Measurements from ENCODE around the gene DUSP15. TPM values are rescaled to one million over a fixed set of nuclear protein-coding genes. Genes with fewer than 3 reads are reported as not detected.
"Not testable (repeated sequence)": the region's sequence is repeated elsewhere in the genome, so short reads cannot be mapped to it uniquely, and the experiment has no call there.

The DUSP15 gene
- polyA plus RNA-seq, 3 donors, result not detected

DNA sequence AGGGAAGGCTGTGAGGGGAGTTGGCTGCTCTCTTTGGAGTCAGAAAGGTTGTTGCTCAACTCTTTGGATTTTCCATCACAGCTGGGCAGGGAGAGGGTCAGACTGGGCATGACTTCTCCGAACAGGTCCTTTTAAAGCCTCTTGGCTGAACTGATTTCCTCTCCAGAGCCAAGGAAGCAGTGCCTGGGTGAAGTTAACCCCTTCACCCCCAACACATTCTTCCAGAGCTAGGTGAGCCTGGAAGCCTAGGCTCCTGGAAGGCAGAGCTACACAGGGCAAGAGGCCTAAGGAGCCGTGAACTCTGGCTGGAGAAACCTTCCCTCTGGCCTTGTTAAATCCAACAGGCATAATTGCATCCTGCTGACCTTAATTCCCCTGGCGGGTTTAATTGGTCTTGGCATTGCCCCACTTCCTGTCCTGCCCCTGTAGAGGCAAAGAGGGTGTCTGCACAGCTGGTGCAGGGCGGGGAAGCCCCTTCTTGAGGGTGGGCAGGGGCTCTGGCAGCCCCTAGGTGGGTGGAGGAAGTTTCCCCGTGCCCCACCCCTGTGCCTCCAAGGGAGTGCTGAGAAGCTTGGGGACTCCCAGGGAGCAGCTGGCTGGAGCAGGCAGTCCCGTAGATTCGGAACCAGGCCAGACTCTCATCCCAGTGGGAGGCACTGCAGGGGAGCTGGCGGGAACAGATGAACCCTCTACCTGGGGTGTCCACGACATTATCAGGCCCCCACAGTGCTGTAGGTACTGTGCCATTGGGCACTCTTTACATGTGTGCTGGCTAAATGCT lies 54.7 kb downstream of the DUSP15 start:
- WGBS (ENCODE audit: insufficient coverage), result 68% methylated on average over 9 of the region's 9 CpGs
- H3K9me3 Mint-ChIP-seq, result no peaks in the 10 kb centered on the region
- H3K27me3 Mint-ChIP-seq (ENCODE audit: low read depth in 3 of 3), result peaks cover 2 to 3% (median 2%) of the 10 kb centered on the region in 3 donors
- intact Hi-C loops (cut with micrococcal nuclease), result no loop called here
- Histone ChIP-seq H3K9ac (ENCODE audit: insufficient read depth, low read length, poor library complexity, severe bottlenecking) (no peak overlapping the region), H3K36me3 (replicated peaks in 1 of 2; ENCODE audit: control insufficient read depth in 1 of 2, insufficient read depth in 2 of 2, low read length in 2 of 2) (no peaks in the 10 kb centered on the region), H2AFZ (ENCODE audit: insufficient read depth, low read depth, low read length, poor library complexity, severe bottlenecking) (no peak overlapping the region), H3K4me3 (replicated peaks in 1 of 3; ENCODE audit: low read depth in 2 of 3, low read length in 3 of 3) (no peak overlapping the region), H3K9me3 (replicated peaks in 1 of 2; ENCODE audit: control insufficient read depth in 1 of 2, insufficient read depth in 1 of 2, low read length in 2 of 2) (no peaks in the 10 kb centered on the region), H3K4me1 (ENCODE audit: control insufficient read depth in 1 of 2, insufficient read depth in 2 of 2, low read length in 2 of 2) (peaks cover 2 to 3% of the 10 kb centered on the region in 2 donors), H3K27me3 (ENCODE audit: control insufficient read depth in 2 of 2, insufficient read depth in 2 of 2, low read length in 2 of 2) (no peaks in the 10 kb centered on the region), H3K79me2 (ENCODE audit: insufficient read depth, low read length) (no peaks in the 10 kb centered on the region), H4K20me1 (ENCODE audit: insufficient read depth, low read length) (no peaks in the 10 kb centered on the region), H3K4me2 (replicated peaks; ENCODE audit: extremely low read depth, low read length, poor library complexity, severe bottlenecking) (no peak overlapping the region), H3K27ac (ENCODE audit: low read depth in 1 of 2, low read length in 2 of 2) (no peak overlapping the region)
- no peak for DNase-seq
- peaks cover 0 to 7% of the 10 kb centered on the region in 2 donors for H3K36me3 Mint-ChIP-seq
- no peak overlapping the region for H3K27ac Mint-ChIP-seq
- TF ChIP-seq, protein P1, sequence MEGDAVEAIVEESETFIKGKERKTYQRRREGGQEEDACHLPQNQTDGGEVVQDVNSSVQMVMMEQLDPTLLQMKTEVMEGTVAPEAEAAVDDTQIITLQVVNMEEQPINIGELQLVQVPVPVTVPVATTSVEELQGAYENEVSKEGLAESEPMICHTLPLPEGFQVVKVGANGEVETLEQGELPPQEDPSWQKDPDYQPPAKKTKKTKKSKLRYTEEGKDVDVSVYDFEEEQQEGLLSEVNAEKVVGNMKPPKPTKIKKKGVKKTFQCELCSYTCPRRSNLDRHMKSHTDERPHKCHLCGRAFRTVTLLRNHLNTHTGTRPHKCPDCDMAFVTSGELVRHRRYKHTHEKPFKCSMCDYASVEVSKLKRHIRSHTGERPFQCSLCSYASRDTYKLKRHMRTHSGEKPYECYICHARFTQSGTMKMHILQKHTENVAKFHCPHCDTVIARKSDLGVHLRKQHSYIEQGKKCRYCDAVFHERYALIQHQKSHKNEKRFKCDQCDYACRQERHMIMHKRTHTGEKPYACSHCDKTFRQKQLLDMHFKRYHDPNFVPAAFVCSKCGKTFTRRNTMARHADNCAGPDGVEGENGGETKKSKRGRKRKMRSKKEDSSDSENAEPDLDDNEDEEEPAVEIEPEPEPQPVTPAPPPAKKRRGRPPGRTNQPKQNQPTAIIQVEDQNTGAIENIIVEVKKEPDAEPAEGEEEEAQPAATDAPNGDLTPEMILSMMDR (IDR thresholded peaks at IDR 0.05), result no peak
- no peak overlapping the region for H3K4me3 Mint-ChIP-seq
- peaks cover 4% of the 10 kb centered on the region for H3K4me1 Mint-ChIP-seq

DNA sequence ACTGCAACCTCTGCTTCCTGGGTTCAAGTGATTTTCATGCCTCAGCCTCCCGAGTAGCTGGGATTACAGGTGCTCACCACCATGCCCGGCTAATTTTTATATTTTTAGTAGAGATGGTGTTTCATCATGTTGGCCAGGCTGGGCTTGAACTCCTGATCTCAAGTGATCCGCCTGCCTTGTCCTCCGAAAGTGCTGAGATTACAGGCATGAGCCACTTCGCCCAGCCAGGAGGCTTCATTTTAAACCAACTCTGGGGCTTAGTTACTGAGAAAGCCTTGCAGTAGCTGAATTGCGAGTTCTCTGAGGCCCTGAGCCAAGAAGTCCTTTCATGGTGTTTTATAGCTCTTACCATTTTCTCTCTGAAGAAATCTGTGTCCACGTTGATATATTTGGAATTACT lies 56.2 kb downstream of the DUSP15 start:
- H3K4me2 ChIP-seq (replicated peaks; ENCODE audit: extremely low read depth, low read length, poor library complexity, severe bottlenecking); H2AFZ ChIP-seq (ENCODE audit: insufficient read depth, low read depth, low read length, poor library complexity, severe bottlenecking); H3K27me3 Mint-ChIP-seq (ENCODE audit: low read depth in 3 of 3); DNase-seq; H3K36me3 ChIP-seq (replicated peaks in 1 of 2; ENCODE audit: control insufficient read depth in 1 of 2, insufficient read depth in 2 of 2, low read length in 2 of 2); H3K9me3 ChIP-seq (replicated peaks in 1 of 2; ENCODE audit: control insufficient read depth in 1 of 2, insufficient read depth in 1 of 2, low read length in 2 of 2); H3K9ac ChIP-seq (ENCODE audit: insufficient read depth, low read length, poor library complexity, severe bottlenecking); H3K9me3 Mint-ChIP-seq; H3K4me3 ChIP-seq (replicated peaks in 1 of 3; ENCODE audit: low read depth in 2 of 3, low read length in 3 of 3); H3K27ac ChIP-seq (ENCODE audit: low read depth in 1 of 2, low read length in 2 of 2); H3K27ac Mint-ChIP-seq; H4K20me1 ChIP-seq (ENCODE audit: insufficient read depth, low read length); H3K79me2 ChIP-seq (ENCODE audit: insufficient read depth, low read length); H3K4me3 Mint-ChIP-seq; H3K27me3 ChIP-seq (ENCODE audit: control insufficient read depth in 2 of 2, insufficient read depth in 2 of 2, low read length in 2 of 2); intact Hi-C loops (cut with micrococcal nuclease): not testable (repeated sequence)
- WGBS (ENCODE audit: insufficient coverage), result 100% methylated on average over 2 of the region's 7 CpGs
- H3K4me1 ChIP-seq (ENCODE audit: control insufficient read depth in 1 of 2, insufficient read depth in 2 of 2, low read length in 2 of 2), result peaks cover 7 to 10% of the 10 kb centered on the region in 2 donors
- Mint-ChIP-seq H3K36me3 (peaks cover 3 to 10% of the 10 kb centered on the region in 2 donors), H3K4me1 (peaks cover 13% of the 10 kb centered on the region)

All from CD14-positive monocyte (primary cell).